Body of pancreas (tissue), 4 donors: ENCODE data around the gene SCARF2. TPM values are rescaled to one million over a fixed set of nuclear protein-coding genes. Genes with fewer than 3 reads are reported as not detected.

Experiments used
- ATAC-seq: fragments of 150-250 bp; one replicate; pipeline ENCODE4 v1.9.1; 2016
- DNase-seq, 4 donors: peaks; one replicate each; pipeline ENCODE4 v3.0.0-alpha.2; 2019
- H3K27ac ChIP-seq, 4 donors: fragments of 200-600 bp; sonication (generic); 1 replicate in 3 of 4; 2 replicates in 1 of 4; pipeline versions ENCODE4 v1.5.1 to v1.6.1; 2016 to 2019; ENCODE audit warnings: mild to moderate bottlenecking in 1 of 4, mixed read lengths in 1 of 4, moderate library complexity in 1 of 4
- H3K27me3 ChIP-seq, 2 donors: fragments of 200-600 bp; sonication (generic); one replicate each; pipeline ENCODE4 v1.6.0; 2016; ENCODE audit warnings: mild to moderate bottlenecking in 1 of 2
- H3K36me3 ChIP-seq, 2 donors: fragments of 200-600 bp; sonication (generic); replicated peaks in 1 of 2; 2 replicates each; pipeline ENCODE4 v1.5.1; 2016; ENCODE audit warnings: low read depth in 2 of 2; ENCODE audit not compliant: insufficient read depth in 1 of 2
- H3K4me1 ChIP-seq: fragments of 200-600 bp; sonication (generic); one replicate; pipeline ENCODE4 v1.6.0; 2016
- H3K4me3 ChIP-seq, 2 donors: fragments of 200-600 bp; sonication (generic); 1 replicate in 1 of 2; 2 replicates in 1 of 2; pipeline ENCODE4 v1.5.1; 2016 to 2019
- H3K9me3 ChIP-seq, 3 donors: fragments of 200-600 bp; sonication (generic); 1 replicate in 2 of 3; 2 replicates in 1 of 3; pipeline ENCODE4 v1.5.1; 2016
- POLR2A ChIP-seq, 3 donors: fragments of 450-650 bp; IDR thresholded peaks; one replicate each; pipeline ENCODE4 v1.6.1; 2016; ENCODE audit warnings: antibody characterized with exemption in 3 of 3, mild to moderate bottlenecking in 2 of 3
- WGBS, 2 donors: methylation state at CpG; one replicate each; pipeline ENCODE4 v1.1.5; 2017; 5-methylcytosine and 5-hydroxymethylcytosine counted together
- intact Hi-C: fragments of 100-400 bp; cut with DNase I; formaldehyde crosslinking; loops from one replicate; pipeline ENCODE4 v1.15.1; 2023
- total RNA-seq, 2 donors: library from RNA; depleted of rRNA; stranded (reverse); fragments of >200 nt; gene quantifications; one replicate each; pipeline ENCODE4 v1.1.0, GENCODE V29; 2016
- TF ChIP-seq, protein P1 (sequence below), 7 experiments: fragments of 450-650 bp in 4 of 7; fragments of 200-600 bp in 3 of 7; sonication (generic) in 3 of 7; IDR thresholded peaks; one replicate each; pipeline ENCODE4 v1.5.1; 2016 to 2019; ENCODE audit warnings: antibody characterized with exemption in 7 of 7

SCARF2 gene
- total RNA-seq, 2 donors from 2014 or later: 9.9 to 13.5 TPM

- H3K4me1 ChIP-seq: peaks cover 45% of the 10 kb centered on the region
- intact Hi-C loops: loop anchor here (5.0 kb wide), 1 partner anchor 64 kb away; no protein-coding TSS in a partner anchor
Observed at GRCh38 chr22:20427945-20428417, 9.6 kb downstream of the SCARF2 start.

DNA sequence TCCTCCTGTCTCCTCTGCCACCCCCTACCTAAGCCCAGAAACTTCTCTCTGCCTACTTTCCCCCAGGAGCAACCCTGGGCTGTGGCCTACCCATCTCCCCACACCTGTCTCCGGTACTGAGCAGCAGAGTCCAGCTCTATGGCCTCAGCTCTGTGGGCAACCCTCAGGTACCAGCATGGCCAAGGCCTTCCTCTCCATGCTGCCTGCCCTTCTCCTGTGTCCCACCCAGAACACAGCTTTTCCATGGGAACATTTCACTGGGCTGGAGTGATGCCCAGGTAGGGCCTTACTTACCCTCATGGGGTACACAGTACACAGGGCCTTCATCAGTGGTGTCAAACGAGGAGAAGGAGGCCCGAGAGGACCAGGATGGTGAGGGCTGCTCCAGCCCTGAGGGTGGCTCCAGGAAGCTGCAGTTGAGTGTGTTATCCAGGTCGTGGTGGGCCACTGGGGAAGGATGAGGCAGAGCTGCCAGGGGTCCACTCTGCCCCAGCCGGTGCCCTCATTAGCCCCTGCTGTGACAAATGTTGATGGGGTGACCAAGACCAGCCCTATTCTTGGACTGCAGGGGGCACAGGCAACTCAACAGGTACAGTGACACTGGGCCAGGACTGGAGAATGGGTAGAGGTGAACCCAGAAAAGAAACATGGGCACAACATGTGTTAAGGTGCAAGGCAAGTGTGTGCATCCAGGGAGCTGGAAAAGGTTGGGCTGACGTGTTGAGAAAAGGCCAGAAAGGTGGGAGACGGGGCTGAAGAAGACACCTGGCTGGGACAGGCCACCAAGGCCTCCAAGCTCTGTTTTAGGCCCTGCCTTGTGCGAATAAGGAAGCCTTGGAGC, 10.3 kb downstream of the SCARF2 start:
- H3K9me3 ChIP-seq: no peaks in the 10 kb centered on the region
- no peak for DNase-seq
- H3K27ac ChIP-seq: no peak overlapping the region
- TF ChIP-seq POLR2A (IDR thresholded peaks at IDR 0.05): no peak
- TF ChIP-seq, protein P1, sequence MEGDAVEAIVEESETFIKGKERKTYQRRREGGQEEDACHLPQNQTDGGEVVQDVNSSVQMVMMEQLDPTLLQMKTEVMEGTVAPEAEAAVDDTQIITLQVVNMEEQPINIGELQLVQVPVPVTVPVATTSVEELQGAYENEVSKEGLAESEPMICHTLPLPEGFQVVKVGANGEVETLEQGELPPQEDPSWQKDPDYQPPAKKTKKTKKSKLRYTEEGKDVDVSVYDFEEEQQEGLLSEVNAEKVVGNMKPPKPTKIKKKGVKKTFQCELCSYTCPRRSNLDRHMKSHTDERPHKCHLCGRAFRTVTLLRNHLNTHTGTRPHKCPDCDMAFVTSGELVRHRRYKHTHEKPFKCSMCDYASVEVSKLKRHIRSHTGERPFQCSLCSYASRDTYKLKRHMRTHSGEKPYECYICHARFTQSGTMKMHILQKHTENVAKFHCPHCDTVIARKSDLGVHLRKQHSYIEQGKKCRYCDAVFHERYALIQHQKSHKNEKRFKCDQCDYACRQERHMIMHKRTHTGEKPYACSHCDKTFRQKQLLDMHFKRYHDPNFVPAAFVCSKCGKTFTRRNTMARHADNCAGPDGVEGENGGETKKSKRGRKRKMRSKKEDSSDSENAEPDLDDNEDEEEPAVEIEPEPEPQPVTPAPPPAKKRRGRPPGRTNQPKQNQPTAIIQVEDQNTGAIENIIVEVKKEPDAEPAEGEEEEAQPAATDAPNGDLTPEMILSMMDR (IDR thresholded peaks at IDR 0.05): no peak
- WGBS, 2 donors: 89 to 94% methylated on average over 5 to 8 of the region's 8 CpGs
- H3K36me3 ChIP-seq: no peaks in the 10 kb centered on the region
- peaks cover 0 to 18% of the 10 kb centered on the region in 2 donors for H3K27me3 ChIP-seq
- no peak overlapping the region for H3K4me3 ChIP-seq
- ATAC-seq: no peak
- intact Hi-C loops: loop anchor here (5.0 kb wide), 1 partner anchor 65 kb away; no protein-coding TSS in a partner anchor
- peaks cover 47% of the 10 kb centered on the region for H3K4me1 ChIP-seq

More at GRCh38 chr22:20427945-20428417, 9.6 kb downstream of the SCARF2 start:
- Histone ChIP-seq H3K27me3 (peaks cover 0 to 18% of the 10 kb centered on the region in 2 donors), H3K36me3 (no peaks in the 10 kb centered on the region), H3K9me3 (no peaks in the 10 kb centered on the region), H3K4me3 (no peak overlapping the region), H3K27ac (no peak overlapping the region)
- TF ChIP-seq, protein P1 (IDR thresholded peaks at IDR 0.05): no peak
- TF ChIP-seq POLR2A (IDR thresholded peaks at IDR 0.05): no peak
- 85 to 91% methylated on average over 4 of the region's 4 CpGs for WGBS, 2 donors
- no peak for DNase-seq
- ATAC-seq: no peak

DNA sequence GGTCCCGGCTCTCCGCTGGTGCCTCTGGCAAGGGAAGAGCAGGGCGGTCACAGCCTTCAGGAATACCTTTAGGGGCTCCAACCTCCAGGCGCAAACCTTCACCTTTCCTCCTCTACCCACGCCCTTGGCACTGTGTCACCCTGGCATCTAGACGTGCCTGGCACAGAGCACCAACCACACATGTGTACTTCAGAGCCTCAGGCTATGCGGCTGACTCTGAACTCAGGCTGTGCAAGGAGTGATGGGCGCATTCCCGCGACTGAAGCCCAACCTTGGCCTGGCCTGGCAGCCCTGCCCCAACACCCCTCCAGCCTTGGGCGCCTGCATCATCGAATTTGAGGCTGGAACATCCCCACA, 11.4 kb downstream of the SCARF2 start:
- H3K27ac ChIP-seq: no peak overlapping the region
- peaks cover 0 to 18% of the 10 kb centered on the region in 2 donors for H3K27me3 ChIP-seq
- peaks cover 40% of the 10 kb centered on the region for H3K4me1 ChIP-seq
- WGBS, 2 donors: 40 to 46% methylated on average over 2 to 12 of the region's 12 CpGs
- no peak for ATAC-seq
- H3K4me3 ChIP-seq: no peak overlapping the region
- intact Hi-C loops: loop anchor here (5.0 kb wide), 1 partner anchor 66 kb away; no protein-coding TSS in a partner anchor
- no peaks in the 10 kb centered on the region for H3K9me3 ChIP-seq
- no peak for DNase-seq
- no peaks in the 10 kb centered on the region for H3K36me3 ChIP-seq
- TF ChIP-seq, protein P1 (IDR thresholded peaks at IDR 0.05): no peak
- TF ChIP-seq POLR2A (IDR thresholded peaks at IDR 0.05): no peak

- intact Hi-C loops: loop anchor here (5.0 kb wide), 1 partner anchor 67 kb away; no protein-coding TSS in a partner anchor
- Histone ChIP-seq H3K4me1 (peaks cover 35% of the 10 kb centered on the region), H3K27me3 (peaks cover 0 to 18% of the 10 kb centered on the region in 2 donors), H3K36me3 (no peaks in the 10 kb centered on the region), H3K4me3 (no peak overlapping the region), H3K27ac (no peak overlapping the region), H3K9me3 (no peaks in the 10 kb centered on the region)
- TF ChIP-seq, protein P1 (IDR thresholded peaks at IDR 0.05): no peak
- TF ChIP-seq POLR2A (IDR thresholded peaks at IDR 0.05): no peak
- WGBS, 2 donors: 6% methylated on average over 79 of the region's 96 CpGs; no CpG with 5 or more reads in 1 of the 2 donors
- ATAC-seq: no peak
- DNase-seq: no peak
Observed at GRCh38 chr22:20425566-20426258, 11.9 kb downstream of the SCARF2 start.
